Activated CD4-positive, alpha-beta T cell treated with anti-CD3 and anti-CD28 coated beads for 36 hours (primary cell): ENCODE data around the gene LIPH. TPM values are rescaled to one million over a fixed set of nuclear protein-coding genes. Genes with fewer than 3 reads are reported as not detected.
"Not testable (repeated sequence)": the region's sequence is repeated elsewhere in the genome, so short reads cannot be mapped to it uniquely, and the experiment has no call there.

Source experiments
- ATAC-seq: fragments of 200-7000 bp; cut with Tn5 transposase; one replicate; pipeline ENCODE4 v1.10.0; 2021; ENCODE audit warnings: mild to moderate bottlenecking, moderate library complexity
- CTCF ChIA-PET: fragments of 350-600 bp; sonication (Branson Sonifier 250); formaldehyde crosslinking; loops from one replicate; lab custom pipeline; 2021; ENCODE audit warnings: antibody characterized with exemption; lab: Charles Lee
- POLR2A ChIA-PET: fragments of 350-600 bp; sonication (Branson Sonifier 250); formaldehyde crosslinking; loops from one replicate; lab custom pipeline; 2021; ENCODE audit warnings: antibody characterized with exemption, inconsistent platforms; lab: Charles Lee
- DNase-seq: peaks from one replicate; pipeline ENCODE4 v3.0.0-alpha.2; 2020
- H3K27ac Mint-ChIP-seq: one replicate; pipeline ENCODE4 v1.8.0; 2021; ENCODE audit warnings: mixed read lengths
- H3K27me3 Mint-ChIP-seq: one replicate; pipeline ENCODE4 v1.8.0; 2021; ENCODE audit warnings: mixed read lengths
- H3K36me3 Mint-ChIP-seq: one replicate; pipeline ENCODE4 v1.8.0; 2021; ENCODE audit warnings: low read depth, mixed read lengths
- H3K4me1 Mint-ChIP-seq: one replicate; pipeline ENCODE4 v1.8.0; 2021; ENCODE audit warnings: mixed read lengths
- H3K4me3 Mint-ChIP-seq: one replicate; pipeline ENCODE4 v1.8.0; 2021; ENCODE audit warnings: mild to moderate bottlenecking, moderate library complexity, mixed read lengths
- H3K9me3 Mint-ChIP-seq: one replicate; pipeline ENCODE4 v1.8.0; 2021; ENCODE audit warnings: low read depth, mixed read lengths
- intact Hi-C, 2 experiments: fragments of 100-400 bp; cut with DNase I in 1 of 2; cut with micrococcal nuclease in 1 of 2; formaldehyde crosslinking; loops; one replicate each; pipeline versions ENCODE4 v1.14.2 to v1.15.1; 2022 to 2024; cut with DNase I, micrococcal nuclease
- total RNA-seq, 2 experiments: library from RNA; stranded (reverse); gene quantifications; one replicate each; pipeline ENCODE4 v1.2.3, GENCODE V29; 2021

Gene LIPH
- total RNA-seq, 2 experiments from 2014 or later, result not detected

- intact Hi-C loops, result loop anchor here (5.0 kb wide), 1 partner anchor 223 kb away; no protein-coding TSS in a partner anchor
- not testable (repeated sequence) for H3K36me3 Mint-ChIP-seq
- CTCF ChIA-PET, result interaction anchor here (0.6 to 3.0 kb wide), 13 partner anchors 8 to 217 kb away, joined by 3 to 27 read pairs (median 4); partner anchors contain the start of gene SENP2
Measured at GRCh38 chr3:185575108-185575869, 22.9 kb upstream of the LIPH start.

GRCh38 chr3:185572183-185572582 lies 19.8 kb upstream of the LIPH start:
- Mint-ChIP-seq H3K36me3 (no peaks in the 10 kb centered on the region), H3K27me3 (no peaks in the 10 kb centered on the region), H3K27ac (no peak overlapping the region), H3K4me3 (no peak overlapping the region), H3K9me3 (peaks cover 13% of the 10 kb centered on the region), H3K4me1 (peaks cover 6% of the 10 kb centered on the region)
- ATAC-seq (no peak), DNase-seq (no peak)
- ChIA-PET CTCF (interaction anchor here (0.9 to 1.3 kb wide), 2 partner anchors 13 to 19 kb away, joined by 5 to 6 read pairs; no protein-coding TSS in a partner anchor), POLR2A (no interaction called here)
- intact Hi-C loops, result no loop called here

More at GRCh38 chr3:185575108-185575869, 22.9 kb upstream of the LIPH start:
- H3K9me3 Mint-ChIP-seq, result peaks cover 13% of the 10 kb centered on the region
- DNase-seq (peak; percentile 57), ATAC-seq (peak; percentile 86)
- POLR2A ChIA-PET, result interaction anchor here (0.6 kb wide), 1 partner anchor 77 kb away, joined by 5 read pairs; no protein-coding TSS in a partner anchor
- H3K27me3 Mint-ChIP-seq, H3K27ac Mint-ChIP-seq, H3K4me1 Mint-ChIP-seq, H3K4me3 Mint-ChIP-seq: not testable (repeated sequence)

- Mint-ChIP-seq H3K27me3 (peaks cover 2% of the 10 kb centered on the region), H3K27ac (no peak overlapping the region), H3K9me3 (no peaks in the 10 kb centered on the region), H3K4me3 (no peak overlapping the region), H3K36me3 (no peaks in the 10 kb centered on the region), H3K4me1 (peaks cover 14% of the 10 kb centered on the region)
- intact Hi-C loops, result no loop called here
- POLR2A ChIA-PET, result interaction anchor here (0.5 to 1.0 kb wide), 2 partner anchors 24 to 63 kb away, joined by 3 read pairs; partner anchors contain the start of genes SENP2 and TMEM41A
- CTCF ChIA-PET, result interaction anchor here (0.6 kb wide), 1 partner anchor 1115 kb away, joined by 3 read pairs; no protein-coding TSS in a partner anchor
- DNase-seq (peak; percentile 24), ATAC-seq (peak; percentile 63)
Measured at GRCh38 chr3:185561958-185562357, 9.6 kb upstream of the LIPH start.

- POLR2A ChIA-PET, result interaction anchor here (0.5 to 1.0 kb wide), 2 partner anchors 24 to 63 kb away, joined by 3 read pairs; partner anchors contain the start of genes SENP2 and TMEM41A
- DNase-seq (peak; percentile 20), ATAC-seq (peak; percentile 42)
- Mint-ChIP-seq H3K9me3 (no peaks in the 10 kb centered on the region), H3K36me3 (no peaks in the 10 kb centered on the region), H3K4me3 (no peak overlapping the region), H3K4me1 (peaks cover 14% of the 10 kb centered on the region), H3K27ac (no peak overlapping the region), H3K27me3 (peaks cover 2% of the 10 kb centered on the region)
- intact Hi-C loops, result no loop called here
- CTCF ChIA-PET, result interaction anchor here (0.6 to 2.7 kb wide), 4 partner anchors 29 to 1114 kb away, joined by 3 to 18 read pairs (median 3); no protein-coding TSS in a partner anchor
Measured at GRCh38 chr3:185561374-185561943, 9.1 kb upstream of the LIPH start.

- CTCF ChIA-PET, result interaction anchor here (0.8 to 3.7 kb wide), 4 partner anchors 15 to 256 kb away, joined by 3 to 27 read pairs (median 12); no protein-coding TSS in a partner anchor
- intact Hi-C loops, result no loop called here
- Mint-ChIP-seq H3K27me3 (peaks cover 2% of the 10 kb centered on the region), H3K9me3 (no peaks in the 10 kb centered on the region), H3K36me3 (no peaks in the 10 kb centered on the region), H3K4me3 (no peak overlapping the region), H3K4me1 (peaks cover 14% of the 10 kb centered on the region), H3K27ac (no peak overlapping the region)
- no peak for ATAC-seq
- DNase-seq, result no peak
- POLR2A ChIA-PET, result no interaction called here
Measured at GRCh38 chr3:185560676-185561075, 8.3 kb upstream of the LIPH start.

- peak overlapping the region; percentile 64 for H3K4me3 Mint-ChIP-seq
- peaks cover 14% of the 10 kb centered on the region for H3K4me1 Mint-ChIP-seq
- ATAC-seq, result no peak
- H3K9me3 Mint-ChIP-seq, result no peaks in the 10 kb centered on the region
- intact Hi-C loops, result loop anchor here (1.0 to 5.0 kb wide), 4 partner anchors 27 to 205 kb away; partner anchors contain the start of genes SENP2 (in 1 of the 2) and TMEM41A (in 1 of the 2)
- POLR2A ChIA-PET, result interaction anchor here (0.8 kb wide), 1 partner anchor 60 kb away, joined by 3 read pairs; the partner anchor contains the start of gene TMEM41A
- peaks cover 2% of the 10 kb centered on the region for H3K27me3 Mint-ChIP-seq
- CTCF ChIA-PET, result interaction anchor here (0.6 to 3.7 kb wide), 22 partner anchors 12 to 1181 kb away, joined by 3 to 27 read pairs (median 4); partner anchors contain the start of genes MAP3K13 and SENP2
- DNase-seq, result no peak
- no peaks in the 10 kb centered on the region for H3K36me3 Mint-ChIP-seq
- H3K27ac Mint-ChIP-seq, result no peak overlapping the region
Measured at GRCh38 chr3:185559706-185560090, 7.3 kb upstream of the LIPH start.

- ATAC-seq (no peak), DNase-seq (no peak)
- no peaks in the 10 kb centered on the region for H3K9me3 Mint-ChIP-seq
- intact Hi-C loops, result loop anchor here in 1 of 2 experiments (5.0 kb wide), 1 partner anchor 96 kb away; no protein-coding TSS in a partner anchor
- peaks cover 14% of the 10 kb centered on the region for H3K4me1 Mint-ChIP-seq
- no peak overlapping the region for H3K4me3 Mint-ChIP-seq
- ChIA-PET CTCF (interaction anchor here (0.6 to 3.7 kb wide), 20 partner anchors 11 to 250 kb away, joined by 3 to 27 read pairs (median 4); partner anchors contain the start of gene SENP2), POLR2A (no interaction called here)
- H3K27ac Mint-ChIP-seq, result no peak overlapping the region
- no peaks in the 10 kb centered on the region for H3K36me3 Mint-ChIP-seq
- peaks cover 2% of the 10 kb centered on the region for H3K27me3 Mint-ChIP-seq
Measured at GRCh38 chr3:185558395-185558794, 6.0 kb upstream of the LIPH start.

- DNase-seq, POLR2A ChIA-PET, H3K36me3 Mint-ChIP-seq, H3K9me3 Mint-ChIP-seq, H3K4me3 Mint-ChIP-seq, ATAC-seq, H3K27ac Mint-ChIP-seq, H3K27me3 Mint-ChIP-seq: not testable (repeated sequence)
- intact Hi-C loops, result loop anchor here in 1 of 2 experiments (5.0 kb wide), 1 partner anchor 94 kb away; no protein-coding TSS in a partner anchor
- CTCF ChIA-PET, result interaction anchor here (0.7 to 1.0 kb wide), 2 partner anchors 60 to 95 kb away, joined by 3 to 5 read pairs; no protein-coding TSS in a partner anchor
- peaks cover 20% of the 10 kb centered on the region for H3K4me1 Mint-ChIP-seq
Measured at GRCh38 chr3:185556640-185557039, 4.3 kb upstream of the LIPH start.

- peaks cover 17% of the 10 kb centered on the region for H3K4me1 Mint-ChIP-seq
- H3K27ac Mint-ChIP-seq, result no peak overlapping the region
- H3K36me3 Mint-ChIP-seq, result no peaks in the 10 kb centered on the region
- CTCF ChIA-PET, result no interaction called here
- no peak overlapping the region for H3K4me3 Mint-ChIP-seq
- DNase-seq (no peak), ATAC-seq (no peak)
- peaks cover 2% of the 10 kb centered on the region for H3K27me3 Mint-ChIP-seq
- intact Hi-C loops, result loop anchor here in 1 of 2 experiments (5.0 kb wide), 1 partner anchor 94 kb away; no protein-coding TSS in a partner anchor
- POLR2A ChIA-PET, result no interaction called here
- no peaks in the 10 kb centered on the region for H3K9me3 Mint-ChIP-seq
Measured at GRCh38 chr3:185555860-185556347, 3.5 kb upstream of the LIPH start.

GRCh38 chr3:185555101-185555501 lies 2.7 kb upstream of the LIPH start:
- Mint-ChIP-seq H3K9me3 (no peaks in the 10 kb centered on the region), H3K27me3 (peaks cover 2% of the 10 kb centered on the region), H3K4me1 (peaks cover 17% of the 10 kb centered on the region), H3K36me3 (no peaks in the 10 kb centered on the region), H3K4me3 (no peak overlapping the region), H3K27ac (no peak overlapping the region)
- no peak for ATAC-seq
- intact Hi-C loops, result loop anchor here in 1 of 2 experiments (5.0 kb wide), 1 partner anchor 93 kb away; no protein-coding TSS in a partner anchor
- no peak for DNase-seq
- ChIA-PET POLR2A (no interaction called here), CTCF (interaction anchor here (0.9 kb wide), 1 partner anchor 20 kb away, joined by 3 read pairs; no protein-coding TSS in a partner anchor)
